MG63 (cell line): ENCODE data around the gene SEC61B. TPM values are rescaled to one million over a fixed set of nuclear protein-coding genes. Genes with fewer than 3 reads are reported as not detected.

Source experiments
- DNase-seq: peaks from one replicate; pipeline ENCODE4 v3.0.0-alpha.2; 2020
- H3K27me3 ChIP-seq: fragments of 250-450 bp; sonication (Bioruptor Pico); 2 replicates; pipeline ENCODE4 v1.5.1; 2020; ENCODE audit warnings: mild to moderate bottlenecking, moderate library complexity
- H3K36me3 ChIP-seq: fragments of 250-450 bp; sonication (Bioruptor Pico); 2 replicates; pipeline ENCODE4 v1.5.1; 2020; ENCODE audit warnings: mild to moderate bottlenecking, moderate library complexity
- H3K4me3 ChIP-seq: fragments of 250-450 bp; sonication (Bioruptor Pico); 2 replicates; pipeline ENCODE4 v1.5.1; 2020; ENCODE audit warnings: mild to moderate bottlenecking, moderate library complexity
- H3K9me3 ChIP-seq: fragments of 250-450 bp; sonication (Bioruptor Pico); 2 replicates; pipeline ENCODE4 v1.5.1; 2020; ENCODE audit warnings: mild to moderate bottlenecking, moderate library complexity
- total RNA-seq: library from RNA; depleted of rRNA; stranded (reverse); fragments of >200 nt; shearing (Covaris generic); gene quantifications from 2 replicates; pipeline ENCODE4 v1.2.3, GENCODE V29; 2014; ENCODE audit warnings: low replicate concordance; rRNA removed

SEC61B gene
- total RNA-seq: 152 and 171 TPM in 2 replicates

- peak; percentile 92 for DNase-seq
- Histone ChIP-seq H3K36me3 (peaks cover 59% of the 10 kb centered on the region), H3K4me3 (peak within 1 kb of the TSS; percentile 97), H3K27me3 (no peaks in the 10 kb centered on the region), H3K9me3 (no peaks in the 10 kb centered on the region)
These were observed at the start of gene SEC61B, which contains the start of gene ALG2 for GRCh38 chr9:99221621-99222415. TSS of gene SEC61B (plus strand) at chr9:99222282. CDS start at chr9:99222364, 82 bp downstream. TSS of gene ALG2 (minus strand) at chr9:99221942. CDS start at chr9:99221894, 48 bp downstream.

GRCh38 chr9:99173570-99174504, 48.2 kb upstream of the SEC61B start:
- H3K27me3 ChIP-seq: no peaks in the 10 kb centered on the region
- no peaks in the 10 kb centered on the region for H3K36me3 ChIP-seq
- no peak for DNase-seq
- H3K9me3 ChIP-seq: no peaks in the 10 kb centered on the region
- H3K4me3 ChIP-seq: no peak overlapping the region

- DNase-seq: no peak
- H3K4me3 ChIP-seq: no peak overlapping the region
- H3K27me3 ChIP-seq: no peaks in the 10 kb centered on the region
- H3K36me3 ChIP-seq: no peaks in the 10 kb centered on the region
- no peaks in the 10 kb centered on the region for H3K9me3 ChIP-seq
These were observed 45.5 kb upstream of the SEC61B start for GRCh38 chr9:99176527-99177013.

GRCh38 chr9:99177576-99178366, 44.3 kb upstream of the SEC61B start:
- Histone ChIP-seq H3K9me3 (no peaks in the 10 kb centered on the region), H3K36me3 (no peaks in the 10 kb centered on the region), H3K4me3 (no peak overlapping the region), H3K27me3 (no peaks in the 10 kb centered on the region)
- no peak for DNase-seq

- H3K9me3 ChIP-seq: no peaks in the 10 kb centered on the region
- no peaks in the 10 kb centered on the region for H3K27me3 ChIP-seq
- no peak for DNase-seq
- H3K36me3 ChIP-seq: no peaks in the 10 kb centered on the region
- H3K4me3 ChIP-seq: no peak overlapping the region
These were observed 42.9 kb upstream of the SEC61B start for GRCh38 chr9:99178912-99179872.

GRCh38 chr9:99180199-99180598, 41.9 kb upstream of the SEC61B start:
- Histone ChIP-seq H3K36me3 (no peaks in the 10 kb centered on the region), H3K9me3 (no peaks in the 10 kb centered on the region), H3K27me3 (no peaks in the 10 kb centered on the region), H3K4me3 (no peak overlapping the region)
- DNase-seq: no peak

GRCh38 chr9:99180662-99181061, 41.4 kb upstream of the SEC61B start:
- no peaks in the 10 kb centered on the region for H3K27me3 ChIP-seq
- DNase-seq: no peak
- H3K9me3 ChIP-seq: no peaks in the 10 kb centered on the region
- H3K36me3 ChIP-seq: no peaks in the 10 kb centered on the region
- no peak overlapping the region for H3K4me3 ChIP-seq

- no peak for DNase-seq
- H3K27me3 ChIP-seq: no peaks in the 10 kb centered on the region
- H3K36me3 ChIP-seq: no peaks in the 10 kb centered on the region
- no peak overlapping the region for H3K4me3 ChIP-seq
- H3K9me3 ChIP-seq: no peaks in the 10 kb centered on the region
These were observed 40.9 kb upstream of the SEC61B start for GRCh38 chr9:99181206-99181605.

- H3K4me3 ChIP-seq: no peak overlapping the region
- H3K27me3 ChIP-seq: no peaks in the 10 kb centered on the region
- DNase-seq: no peak
- H3K36me3 ChIP-seq: no peaks in the 10 kb centered on the region
- H3K9me3 ChIP-seq: no peaks in the 10 kb centered on the region
These were observed 40.5 kb upstream of the SEC61B start for GRCh38 chr9:99181621-99182020.

GRCh38 chr9:99182356-99182755, 39.7 kb upstream of the SEC61B start:
- Histone ChIP-seq H3K9me3 (no peaks in the 10 kb centered on the region), H3K4me3 (no peak overlapping the region), H3K27me3 (no peaks in the 10 kb centered on the region), H3K36me3 (no peaks in the 10 kb centered on the region)
- DNase-seq: no peak

- no peaks in the 10 kb centered on the region; the same call in none of the 2 replicates for H3K27me3 ChIP-seq
These were observed 38.5 kb upstream of the SEC61B start for GRCh38 chr9:99183616-99184015.

GRCh38 chr9:99184110-99184474, 38.0 kb upstream of the SEC61B start:
- Histone ChIP-seq H3K36me3 (no peaks in the 10 kb centered on the region), H3K27me3 (no peaks in the 10 kb centered on the region; the same call in none of the 2 replicates), H3K9me3 (no peaks in the 10 kb centered on the region), H3K4me3 (no peak overlapping the region)
- DNase-seq: no peak

More at GRCh38 chr9:99183616-99184015, 38.5 kb upstream of the SEC61B start:
- no peaks in the 10 kb centered on the region for H3K36me3 ChIP-seq
- no peak for DNase-seq
- no peaks in the 10 kb centered on the region for H3K9me3 ChIP-seq
- H3K4me3 ChIP-seq: no peak overlapping the region

GRCh38 chr9:99184475-99185347, 37.4 kb upstream of the SEC61B start:
- Histone ChIP-seq H3K27me3 (no peaks in the 10 kb centered on the region; the same call in none of the 2 replicates), H3K36me3 (no peaks in the 10 kb centered on the region), H3K9me3 (no peaks in the 10 kb centered on the region), H3K4me3 (no peak overlapping the region)
- DNase-seq: peak; percentile 94

- H3K9me3 ChIP-seq: no peaks in the 10 kb centered on the region
- DNase-seq: no peak
- no peak overlapping the region for H3K4me3 ChIP-seq
These were observed 36.8 kb upstream of the SEC61B start for GRCh38 chr9:99185348-99185632.

GRCh38 chr9:99185934-99186333, 36.1 kb upstream of the SEC61B start:
- Histone ChIP-seq H3K27me3 (no peaks in the 10 kb centered on the region; the same call in none of the 2 replicates), H3K9me3 (no peaks in the 10 kb centered on the region), H3K36me3 (no peaks in the 10 kb centered on the region), H3K4me3 (no peak overlapping the region)
- no peak for DNase-seq

More at GRCh38 chr9:99185348-99185632, 36.8 kb upstream of the SEC61B start:
- no peaks in the 10 kb centered on the region; the same call in none of the 2 replicates for H3K27me3 ChIP-seq
- H3K36me3 ChIP-seq: no peaks in the 10 kb centered on the region
